HEK293 (cell line): ENCODE data around the gene HOXD10.

Source experiments
- CTCF ChIA-PET: fragments of 350-600 bp; formaldehyde crosslinking; extraction: SDS; loops from one replicate; lab custom pipeline; 2021; ENCODE audit warnings: antibody characterized with exemption; lab: Yijun Ruan, JAX
- POLR2A ChIA-PET: fragments of 300-600 bp; formaldehyde crosslinking; extraction: SDS; loops from one replicate; lab custom pipeline; 2020; ENCODE audit warnings: antibody characterized with exemption, inconsistent platforms; lab: Yijun Ruan, JAX
- H3K27ac ChIP-seq: fragments of 200-500 bp; sonication (Bioruptor generic); 2 replicates; pipeline ENCODE4 v1.5.1; 2014; ENCODE audit warnings: low read depth, low read length, control low read depth, inconsistent platforms; ENCODE audit errors: extremely low read depth
- H3K36me3 ChIP-seq, 2 experiments: fragments of 200-500 bp in 1 of 2; sonication (Bioruptor generic) in 1 of 2; 1 replicate in 1 of 2; 2 replicates in 1 of 2; pipeline ENCODE4 v1.5.1; 2014 to 2017; ENCODE audit warnings: inconsistent platforms in 2 of 2, low read length in 2 of 2; ENCODE audit not compliant: control insufficient read depth in 2 of 2, insufficient read depth in 1 of 2
- H3K4me1 ChIP-seq: fragments of 200-500 bp; sonication (Bioruptor generic); 2 replicates; pipeline ENCODE4 v1.5.1; 2014; ENCODE audit warnings: mild to moderate bottlenecking, low read length, inconsistent platforms; ENCODE audit not compliant: control insufficient read depth, insufficient read depth
- H3K4me3 ChIP-seq: 2 replicates; pipeline ENCODE4 v1.5.1; 2011; ENCODE audit warnings: low read depth, mild to moderate bottlenecking, control low read depth, low read length, moderate library complexity
- H3K9me3 ChIP-seq: fragments of 200-500 bp; sonication (Bioruptor generic); 2 replicates; pipeline ENCODE4 v1.5.1; 2014; ENCODE audit warnings: low read depth, low read length, inconsistent platforms; ENCODE audit not compliant: control insufficient read depth, insufficient read depth
- HOXD13 ChIP-seq: sonication (generic); formaldehyde crosslinking; IDR thresholded peaks from 2 replicates; pipeline ENCODE4 v1.8.0; 2022; ENCODE audit warnings: missing genetic modification reagents, borderline replicate concordance
- KLF16 ChIP-seq: fragments of 450-650 bp; formaldehyde crosslinking; IDR thresholded peaks from 2 replicates; pipeline ENCODE4 v1.5.1; 2017; ENCODE audit warnings: missing biosample characterization, missing genetic modification characterization
- MZF1 ChIP-seq: fragments of 450-650 bp; formaldehyde crosslinking; IDR thresholded peaks from 2 replicates; pipeline ENCODE4 v1.5.1; 2017; ENCODE audit warnings: missing biosample characterization, missing genetic modification characterization, borderline replicate concordance
- OSR2 ChIP-seq: fragments of 450-650 bp; formaldehyde crosslinking; IDR thresholded peaks from 2 replicates; pipeline ENCODE4 v1.5.1; 2016; ENCODE audit warnings: missing biosample characterization, missing genetic modification characterization
- SCRT2 ChIP-seq: fragments of 450-650 bp; formaldehyde crosslinking; IDR thresholded peaks from 2 replicates; pipeline ENCODE4 v1.5.1; 2016; ENCODE audit warnings: missing biosample characterization, missing genetic modification characterization
- SETDB1 ChIP-seq: IDR thresholded peaks from one replicate; pipeline ENCODE4 v1.6.1; 2017; ENCODE audit warnings: mild to moderate bottlenecking, low read length, moderate library complexity, mixed read lengths; ENCODE audit not compliant: insufficient read length
- WT1 ChIP-seq: fragments of 450-650 bp; formaldehyde crosslinking; IDR thresholded peaks from 2 replicates; pipeline ENCODE4 v1.5.1; 2016; ENCODE audit warnings: missing biosample characterization, missing genetic modification characterization
- ZBTB8A ChIP-seq: fragments of 450-650 bp; formaldehyde crosslinking; IDR thresholded peaks from 2 replicates; pipeline ENCODE4 v1.5.1; 2016; ENCODE audit warnings: missing biosample characterization, missing genetic modification characterization
- ZNF10 ChIP-seq: fragments of 450-650 bp; formaldehyde crosslinking; IDR thresholded peaks from 2 replicates; pipeline ENCODE4 v1.5.1; 2017; ENCODE audit warnings: missing biosample characterization, missing genetic modification characterization
- ZNF132 ChIP-seq: fragments of 450-650 bp; formaldehyde crosslinking; IDR thresholded peaks from 2 replicates; pipeline ENCODE4 v1.5.1; 2017; ENCODE audit warnings: missing biosample characterization, missing genetic modification characterization, borderline replicate concordance
- ZNF23 ChIP-seq: fragments of 450-650 bp; formaldehyde crosslinking; IDR thresholded peaks from 2 replicates; pipeline ENCODE4 v1.5.1; 2016; ENCODE audit warnings: missing biosample characterization, missing genetic modification characterization, borderline replicate concordance
- ZNF423 ChIP-seq: fragments of 450-650 bp; formaldehyde crosslinking; IDR thresholded peaks from 2 replicates; pipeline ENCODE4 v1.5.1; 2016; ENCODE audit warnings: missing biosample characterization, missing genetic modification characterization
- ZNF585B ChIP-seq: fragments of 450-650 bp; formaldehyde crosslinking; IDR thresholded peaks from 2 replicates; pipeline ENCODE4 v1.5.1; 2016; ENCODE audit warnings: missing biosample characterization, missing genetic modification characterization
- ZNF624 ChIP-seq: fragments of 450-650 bp; formaldehyde crosslinking; IDR thresholded peaks from 2 replicates; pipeline ENCODE4 v1.5.1; 2017; ENCODE audit warnings: missing biosample characterization, missing genetic modification characterization
- ZNF677 ChIP-seq: fragments of 450-650 bp; IDR thresholded peaks from 2 replicates; pipeline ENCODE4 v1.5.0; 2018; ENCODE audit warnings: missing biosample characterization, mild to moderate bottlenecking, missing genetic modification characterization, moderate library complexity
- ZNF747 ChIP-seq: fragments of 450-650 bp; formaldehyde crosslinking; IDR thresholded peaks from 2 replicates; pipeline ENCODE4 v1.5.1; 2016; ENCODE audit warnings: missing biosample characterization, missing genetic modification characterization
- ZNF776 ChIP-seq: fragments of 450-650 bp; formaldehyde crosslinking; IDR thresholded peaks from 2 replicates; pipeline ENCODE4 v1.5.0; 2017; ENCODE audit warnings: missing biosample characterization, missing genetic modification characterization, borderline replicate concordance
- ZSCAN4 ChIP-seq: fragments of 450-650 bp; formaldehyde crosslinking; IDR thresholded peaks from 2 replicates; pipeline ENCODE4 v1.5.1; 2017; ENCODE audit warnings: missing biosample characterization, missing genetic modification characterization
- TF ChIP-seq, protein P1 (sequence below): fragments of 450-650 bp; formaldehyde crosslinking; IDR thresholded peaks from 2 replicates; pipeline ENCODE4 v1.5.1; 2016; ENCODE audit warnings: missing biosample characterization, missing genetic modification characterization
- TF ChIP-seq, protein P2 (sequence below): fragments of 450-650 bp; formaldehyde crosslinking; IDR thresholded peaks from 2 replicates; pipeline ENCODE4 v1.5.1; 2017; ENCODE audit warnings: missing biosample characterization, missing genetic modification characterization
- TF ChIP-seq, protein P3 (sequence below): fragments of 450-650 bp; formaldehyde crosslinking; IDR thresholded peaks from 2 replicates; pipeline ENCODE4 v1.5.1; 2017; ENCODE audit warnings: missing biosample characterization, missing genetic modification characterization

HOXD10 gene

GRCh38 chr2:176111846-176112374 lies 4.7 kb upstream of the HOXD10 start:
- Histone ChIP-seq H3K4me1 (0 out of 2 replicates have a peak, but pooled peaks cover 2% of the 10 kb centered on the region), H3K36me3 (peaks cover 21 to 82% of the 10 kb centered on the region in 2 experiments), H3K9me3 (no peaks in the 10 kb centered on the region), H3K4me3 (no peak overlapping the region)
- POLR2A ChIA-PET = no interaction called here
- TF ChIP-seq ZNF585B (tag by site-specific recombination) = no peak
- TF ChIP-seq ZNF624 (tag by site-specific recombination) = no peak
- TF ChIP-seq ZNF23 = no peak
- TF ChIP-seq SCRT2 = no peak
- no peak for TF ChIP-seq ZNF776 (tag by site-specific recombination)
- TF ChIP-seq ZSCAN4 = no peak
- TF ChIP-seq, protein P1, sequence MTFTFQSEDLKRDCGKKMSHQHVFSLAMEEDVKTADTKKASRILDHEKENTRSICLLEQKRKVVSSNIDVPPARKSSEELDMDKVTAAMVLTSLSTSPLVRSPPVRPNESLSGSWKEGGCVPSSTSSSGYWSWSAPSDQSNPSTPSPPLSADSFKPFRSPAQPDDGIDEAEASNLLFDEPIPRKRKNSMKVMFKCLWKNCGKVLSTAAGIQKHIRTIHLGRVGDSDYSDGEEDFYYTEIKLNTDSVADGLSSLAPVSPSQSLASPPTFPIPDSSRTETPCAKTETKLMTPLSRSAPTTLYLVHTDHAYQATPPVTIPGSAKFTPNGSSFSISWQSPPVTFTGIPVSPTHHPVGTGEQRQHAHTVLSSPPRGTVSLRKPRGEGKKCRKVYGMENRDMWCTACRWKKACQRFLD (tag by site-specific recombination) = no peak
- TF ChIP-seq KLF16 (tag by site-specific recombination) = no peak
- TF ChIP-seq HOXD13 (CRISPR knock-in tag) = no peak
- no peak for TF ChIP-seq ZNF423 (tag by site-specific recombination)
- no peak for TF ChIP-seq WT1 (tag by site-specific recombination)
- TF ChIP-seq SETDB1 = no peak
- TF ChIP-seq ZNF132 (tag by site-specific recombination) = no peak
- TF ChIP-seq, protein P2, sequence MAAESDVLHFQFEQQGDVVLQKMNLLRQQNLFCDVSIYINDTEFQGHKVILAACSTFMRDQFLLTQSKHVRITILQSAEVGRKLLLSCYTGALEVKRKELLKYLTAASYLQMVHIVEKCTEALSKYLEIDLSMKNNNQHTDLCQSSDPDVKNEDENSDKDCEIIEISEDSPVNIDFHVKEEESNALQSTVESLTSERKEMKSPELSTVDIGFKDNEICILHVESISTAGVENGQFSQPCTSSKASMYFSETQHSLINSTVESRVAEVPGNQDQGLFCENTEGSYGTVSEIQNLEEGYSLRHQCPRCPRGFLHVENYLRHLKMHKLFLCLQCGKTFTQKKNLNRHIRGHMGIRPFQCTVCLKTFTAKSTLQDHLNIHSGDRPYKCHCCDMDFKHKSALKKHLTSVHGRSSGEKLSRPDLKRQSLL (tag by site-specific recombination) = no peak
- no peak for TF ChIP-seq MZF1 (tag by site-specific recombination)
- no peak for TF ChIP-seq ZBTB8A (tag by site-specific recombination)
- TF ChIP-seq ZNF677 (tag by site-specific recombination) = no peak
- no peak for TF ChIP-seq ZNF747
- TF ChIP-seq, all 188 proteins: peak for 0
- CTCF ChIA-PET = interaction anchor here (0.6 to 2.7 kb wide), 6 partner anchors 8 to 1031 kb away, joined by 3 to 13 read pairs (median 4); partner anchors contain the start of gene HOXD9
- no peak overlapping the region for H3K27ac ChIP-seq

DNA sequence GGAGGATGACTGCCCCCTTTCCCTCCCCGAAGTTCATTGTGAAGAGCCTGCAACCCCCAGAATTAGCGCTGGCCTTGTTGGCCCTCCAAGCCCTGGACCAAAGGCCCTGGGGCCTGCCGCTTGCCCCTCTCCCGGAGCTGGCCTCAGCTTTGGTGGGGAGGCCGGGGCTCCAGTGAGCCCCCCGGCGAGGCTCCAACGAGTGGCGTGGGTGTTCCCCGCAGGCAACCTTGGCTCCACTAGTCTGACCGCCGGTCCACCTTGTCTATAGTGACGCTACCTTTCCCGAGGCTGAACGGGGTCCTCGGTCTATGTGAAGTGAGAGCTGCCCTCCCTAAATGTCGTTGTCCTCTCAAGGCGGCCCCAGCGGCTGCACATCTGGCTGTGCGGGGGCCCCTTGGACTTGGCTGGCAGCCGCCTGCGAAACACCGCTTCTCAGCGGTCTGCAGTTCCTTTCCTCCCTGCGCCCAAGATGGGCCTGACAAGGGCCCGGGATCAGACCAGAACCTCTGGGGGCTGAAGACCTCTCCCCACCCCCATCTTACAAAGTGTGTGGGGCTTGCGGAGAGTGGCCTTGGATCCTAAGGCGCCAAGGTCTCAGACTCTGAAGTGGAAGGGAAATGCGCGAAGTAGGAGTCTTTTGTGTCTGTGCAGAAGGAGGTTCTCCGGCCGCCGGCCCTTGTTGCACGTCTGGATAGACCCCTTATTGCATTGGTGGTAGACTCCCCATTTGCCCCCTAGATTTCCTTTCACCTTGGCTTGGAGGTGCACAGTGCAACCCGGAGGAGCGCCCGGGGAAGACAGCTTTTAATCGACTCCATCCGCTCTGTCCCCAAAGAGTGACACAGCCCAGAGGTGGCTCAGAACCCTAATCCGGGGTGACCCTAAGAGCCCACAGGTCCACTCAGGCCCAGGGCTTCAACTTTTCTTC lies 3.9 kb upstream of the HOXD10 start:
- TF ChIP-seq, protein P3, sequence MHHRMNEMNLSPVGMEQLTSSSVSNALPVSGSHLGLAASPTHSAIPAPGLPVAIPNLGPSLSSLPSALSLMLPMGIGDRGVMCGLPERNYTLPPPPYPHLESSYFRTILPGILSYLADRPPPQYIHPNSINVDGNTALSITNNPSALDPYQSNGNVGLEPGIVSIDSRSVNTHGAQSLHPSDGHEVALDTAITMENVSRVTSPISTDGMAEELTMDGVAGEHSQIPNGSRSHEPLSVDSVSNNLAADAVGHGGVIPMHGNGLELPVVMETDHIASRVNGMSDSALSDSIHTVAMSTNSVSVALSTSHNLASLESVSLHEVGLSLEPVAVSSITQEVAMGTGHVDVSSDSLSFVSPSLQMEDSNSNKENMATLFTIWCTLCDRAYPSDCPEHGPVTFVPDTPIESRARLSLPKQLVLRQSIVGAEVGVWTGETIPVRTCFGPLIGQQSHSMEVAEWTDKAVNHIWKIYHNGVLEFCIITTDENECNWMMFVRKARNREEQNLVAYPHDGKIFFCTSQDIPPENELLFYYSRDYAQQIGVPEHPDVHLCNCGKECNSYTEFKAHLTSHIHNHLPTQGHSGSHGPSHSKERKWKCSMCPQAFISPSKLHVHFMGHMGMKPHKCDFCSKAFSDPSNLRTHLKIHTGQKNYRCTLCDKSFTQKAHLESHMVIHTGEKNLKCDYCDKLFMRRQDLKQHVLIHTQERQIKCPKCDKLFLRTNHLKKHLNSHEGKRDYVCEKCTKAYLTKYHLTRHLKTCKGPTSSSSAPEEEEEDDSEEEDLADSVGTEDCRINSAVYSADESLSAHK (tag by site-specific recombination) = no peak
- TF ChIP-seq SCRT2 = no peak
- TF ChIP-seq OSR2 = no peak
- no peak for TF ChIP-seq ZNF10 (tag by site-specific recombination)
- no peak overlapping the region for H3K4me3 ChIP-seq
- no peaks in the 10 kb centered on the region for H3K9me3 ChIP-seq
- CTCF ChIA-PET = interaction anchor here (0.6 to 2.7 kb wide), 5 partner anchors 14 to 1570 kb away, joined by 3 to 13 read pairs (median 3); no protein-coding TSS in a partner anchor
- no peak overlapping the region for H3K27ac ChIP-seq
- 0 out of 2 replicates have a peak, but pooled peaks cover 2% of the 10 kb centered on the region for H3K4me1 ChIP-seq
- H3K36me3 ChIP-seq = peaks cover 21 to 89% of the 10 kb centered on the region in 2 experiments
- POLR2A ChIA-PET = interaction anchor here (1.7 kb wide), 1 partner anchor 9 kb away, joined by 6 read pairs; no protein-coding TSS in a partner anchor
